Fibroblast of the conjunctiva (primary cell): Measurements from ENCODE around the gene VGLL1.

ENCODE experiments used
- DNase-seq: peaks from one replicate; pipeline ENCODE4 v3.0.0-alpha.2; 2010; ENCODE audit warnings: low read depth

The VGLL1 gene

DNA sequence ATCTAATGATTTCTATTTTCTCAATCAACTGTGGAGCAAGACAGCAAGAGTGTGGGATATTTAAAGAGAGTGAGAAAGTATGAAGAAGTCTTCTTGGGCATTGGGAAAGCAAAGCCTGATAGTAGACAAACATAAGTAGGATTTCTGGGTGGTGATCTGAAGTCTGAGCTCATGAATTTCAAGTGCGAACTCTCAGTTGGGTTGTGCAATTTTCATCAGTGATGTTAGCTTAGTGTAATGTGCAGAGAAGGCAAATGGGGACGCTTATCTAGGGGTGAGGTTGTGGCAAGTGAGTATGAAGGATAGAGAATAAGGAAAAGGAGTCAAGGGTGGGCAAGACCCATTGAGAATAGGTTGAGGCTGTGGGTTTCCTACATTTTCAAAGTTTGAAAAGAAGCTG lies 23.7 kb downstream of the VGLL1 start:
- no peak for DNase-seq

DNA sequence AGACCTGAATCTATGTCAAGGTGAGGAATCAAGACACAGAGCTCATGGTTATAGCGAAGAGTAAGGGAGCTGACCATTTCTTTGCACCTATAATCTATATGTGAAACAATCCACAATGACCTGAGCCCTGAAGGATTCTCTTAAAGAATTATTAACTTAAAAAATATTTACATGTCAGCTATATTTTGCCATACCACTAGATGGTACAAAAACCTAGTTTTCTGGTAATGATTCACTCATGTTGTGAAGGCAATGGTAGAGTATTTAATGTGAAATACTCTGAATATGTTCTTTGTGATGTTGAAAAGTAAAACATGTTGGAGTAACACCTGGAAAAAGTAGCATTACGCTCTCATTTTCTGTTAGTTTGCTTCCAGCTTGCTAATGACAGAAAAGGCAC lies 40.0 kb downstream of the VGLL1 start:
- no peak for DNase-seq

DNA sequence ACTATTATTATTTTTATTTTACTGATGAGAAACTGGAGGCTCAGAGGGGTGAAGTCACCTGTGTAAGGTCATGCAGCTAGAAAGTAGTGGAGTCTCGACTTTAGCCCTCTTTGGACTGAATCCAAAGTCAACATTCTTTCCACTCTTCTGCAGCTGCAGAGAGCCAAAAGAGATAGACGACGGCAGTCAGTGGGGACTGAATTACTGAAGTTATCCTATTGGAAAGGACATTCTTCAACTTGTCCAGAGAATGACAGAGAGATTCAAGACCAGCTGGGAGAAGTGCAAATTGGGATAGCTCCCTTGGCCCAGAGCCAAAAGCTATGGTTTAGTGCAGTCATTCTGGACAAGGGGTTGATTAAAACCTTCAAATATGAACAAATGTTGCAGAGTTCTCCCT lies 42.5 kb downstream of the VGLL1 start:
- no peak for DNase-seq

DNA sequence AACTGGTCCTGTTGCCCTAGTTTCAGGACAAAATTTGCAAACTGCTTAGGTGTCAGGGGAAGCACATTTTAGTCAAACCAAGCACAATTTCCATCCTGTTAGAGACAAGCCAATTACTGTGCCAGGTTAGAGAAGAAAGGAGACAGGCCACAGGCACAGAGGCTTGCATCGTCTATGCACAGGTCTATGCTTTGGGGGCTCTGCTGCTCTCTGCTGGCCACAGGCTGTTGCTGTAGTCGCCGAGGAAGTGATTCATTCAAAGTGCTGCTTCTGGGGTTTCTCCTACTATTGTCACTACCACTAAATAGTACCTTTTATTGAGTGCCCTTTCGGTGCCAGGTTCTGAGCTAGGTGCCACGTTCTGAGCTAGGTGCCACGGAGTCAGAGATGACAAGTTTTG lies 45.5 kb downstream of the VGLL1 start:
- DNase-seq = peak; percentile 26

DNA sequence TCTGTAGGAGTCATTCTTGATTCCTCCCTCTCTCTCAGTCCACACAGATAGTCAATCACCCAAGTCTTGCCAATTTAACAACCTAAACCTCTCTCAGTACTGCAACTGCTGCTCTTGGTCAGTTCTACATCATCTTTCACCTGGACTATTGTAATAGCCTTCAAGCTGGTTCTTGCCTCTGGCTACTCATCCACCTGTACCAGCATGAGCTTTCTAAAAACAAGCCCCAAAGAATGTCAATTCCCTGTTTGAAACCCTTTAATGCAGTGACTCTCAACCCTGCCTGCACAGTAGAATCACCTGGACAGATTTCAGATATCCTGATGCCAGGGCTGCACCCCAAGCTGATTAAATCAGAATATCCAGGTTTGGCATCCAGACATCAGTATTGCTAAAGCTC lies 48.3 kb downstream of the VGLL1 start:
- no peak for DNase-seq

DNA sequence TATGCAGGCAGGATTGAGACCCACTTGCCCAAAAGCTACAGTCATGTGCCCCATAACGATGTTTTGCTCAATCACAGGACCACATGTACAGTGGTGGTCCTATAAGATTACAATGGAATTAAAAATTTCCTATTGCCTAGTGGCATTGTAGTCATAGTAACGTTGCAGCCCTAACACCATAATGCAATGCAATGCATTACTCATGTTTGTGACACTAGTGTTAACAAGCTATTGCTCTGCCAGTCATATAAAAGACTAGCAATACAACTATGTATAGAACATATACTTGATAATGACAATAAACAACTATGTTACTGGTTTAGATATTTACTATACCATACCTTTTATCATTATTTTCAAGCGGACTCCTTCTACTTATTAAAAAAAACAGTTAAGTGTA lies 50.6 kb downstream of the VGLL1 start:
- DNase-seq = no peak

DNA sequence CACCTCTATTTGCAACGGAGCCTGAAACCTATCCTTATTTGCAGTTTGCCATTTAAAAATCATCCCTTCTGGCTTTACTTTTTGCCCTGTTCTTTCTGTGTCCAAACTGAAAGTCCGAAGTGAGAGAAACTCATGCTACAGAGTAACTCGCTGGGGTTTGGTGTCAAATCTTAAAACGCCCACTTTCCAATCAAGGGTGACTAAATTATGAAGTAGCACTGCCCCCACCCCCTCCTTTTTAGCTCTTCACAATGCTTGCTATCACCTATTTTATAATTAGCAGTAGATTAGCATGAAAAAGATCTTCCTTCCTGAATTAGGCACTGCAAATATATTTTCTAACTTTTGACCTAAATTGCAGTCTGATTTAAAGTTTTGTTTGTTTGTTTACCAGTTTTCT lies 52.5 kb downstream of the VGLL1 start:
- no peak for DNase-seq

DNA sequence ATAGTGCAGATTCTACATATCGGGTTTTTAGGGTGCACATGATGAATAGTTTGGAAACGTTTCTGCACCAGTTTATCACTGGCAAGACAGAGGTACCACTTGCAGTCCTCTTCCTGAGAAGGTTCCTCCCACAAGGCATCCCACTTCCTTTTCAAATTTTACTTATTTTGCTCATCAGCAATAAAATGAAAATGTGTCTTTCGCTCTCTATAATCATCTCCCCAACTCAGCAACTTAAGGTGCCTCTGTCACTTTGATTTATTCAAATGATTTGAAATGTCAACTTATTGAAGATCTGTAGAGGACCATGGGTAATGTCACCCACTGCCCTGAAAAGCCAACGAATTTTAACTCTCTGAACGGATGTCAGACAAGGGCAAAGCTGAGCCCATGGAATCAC lies 53.2 kb downstream of the VGLL1 start:
- no peak for DNase-seq

DNA sequence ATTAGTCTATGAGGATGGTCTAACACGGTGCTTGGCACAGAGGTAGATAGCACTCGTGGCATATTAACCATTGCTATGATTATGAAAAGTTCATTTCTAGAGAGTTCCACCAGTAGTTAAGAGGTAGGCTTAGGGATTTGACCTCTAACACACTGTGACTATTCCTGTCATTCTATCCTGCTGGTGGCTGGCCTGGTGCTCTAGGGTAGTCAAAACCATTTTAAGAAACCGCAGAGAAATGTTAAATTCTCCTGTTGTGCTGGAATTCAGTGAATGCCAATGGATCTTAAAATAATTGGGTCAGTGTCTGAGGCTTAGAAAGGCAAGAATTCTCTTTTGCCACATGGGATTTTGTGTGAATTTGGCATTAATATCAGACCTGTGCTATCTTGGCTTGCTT lies 53.9 kb downstream of the VGLL1 start:
- no peak for DNase-seq

DNA sequence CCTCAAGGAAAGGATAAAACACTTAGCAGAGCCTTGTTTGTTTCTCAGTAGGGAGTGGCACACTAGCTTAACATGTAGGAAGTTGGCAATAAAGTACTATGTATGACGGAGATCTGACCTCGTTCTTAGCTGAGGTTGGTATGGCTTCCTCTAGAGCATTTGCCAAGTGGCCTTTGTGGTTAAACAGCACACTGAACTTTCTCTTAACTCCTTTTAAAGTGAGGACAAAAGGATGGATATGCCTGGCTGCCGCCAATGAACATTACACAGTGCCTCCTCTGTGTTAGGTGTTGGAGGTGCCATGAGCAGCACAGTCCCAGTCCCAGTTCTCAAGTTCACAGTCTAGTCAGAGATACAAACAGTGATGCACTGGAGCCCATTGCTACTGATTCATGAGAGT lies 54.4 kb downstream of the VGLL1 start:
- DNase-seq = no peak

DNA sequence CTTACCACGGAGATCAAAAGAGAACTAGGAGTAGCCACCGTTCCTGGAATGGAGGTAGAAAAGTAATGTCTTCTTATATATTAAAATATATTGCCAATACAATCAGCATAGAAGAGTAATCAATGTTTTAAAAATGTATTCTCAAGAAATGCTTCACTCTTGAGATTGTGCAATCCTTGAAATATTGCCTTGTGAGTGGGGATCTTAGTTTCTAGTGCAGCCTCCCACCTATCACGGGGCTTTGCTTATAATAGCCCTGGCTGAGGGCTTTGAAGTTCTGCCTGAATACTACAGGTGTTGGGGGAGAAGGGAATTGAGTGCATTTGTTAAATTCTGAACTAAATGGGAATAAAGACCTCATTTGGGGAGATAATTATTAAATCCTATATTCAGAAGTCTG lies 55.5 kb downstream of the VGLL1 start:
- no peak for DNase-seq

DNA sequence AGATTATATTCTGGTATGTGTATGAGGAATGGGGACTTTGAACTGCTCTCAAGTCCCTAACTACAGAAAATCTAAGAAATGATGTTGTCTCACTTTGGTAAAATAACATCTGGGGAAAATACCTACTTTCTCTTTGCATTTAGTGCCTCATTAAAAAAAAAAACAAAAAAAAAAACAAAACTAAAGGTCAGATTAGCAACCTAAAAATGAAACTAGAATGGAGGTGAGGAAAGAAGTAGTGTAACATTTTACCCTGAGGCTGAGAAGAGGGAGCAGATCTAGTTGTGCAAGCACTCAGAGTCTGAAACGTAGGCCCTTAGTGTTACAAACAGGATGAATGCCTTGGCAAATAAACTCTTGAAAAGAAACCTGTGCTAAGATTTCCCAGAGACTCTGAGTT lies 56.0 kb downstream of the VGLL1 start:
- no peak for DNase-seq

DNA sequence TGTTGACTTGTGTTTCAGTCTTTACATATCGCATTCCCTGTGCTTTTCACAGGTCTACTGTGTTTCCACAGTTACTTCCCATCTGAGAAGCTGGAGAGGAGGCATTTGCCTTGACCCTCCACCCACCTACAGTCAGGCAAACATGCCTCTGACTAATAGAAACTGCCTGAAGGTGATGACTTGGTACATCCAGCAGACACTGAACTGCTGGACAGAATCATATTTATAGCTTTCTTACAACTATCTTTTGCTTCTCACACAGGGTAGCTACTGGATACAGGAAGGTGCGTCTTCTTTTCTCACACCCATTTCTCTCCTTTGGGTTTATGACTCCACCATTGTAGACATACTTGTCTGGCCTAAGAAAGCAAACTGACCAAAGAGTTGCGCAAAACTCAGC lies 58.0 kb downstream of the VGLL1 start:
- DNase-seq = no peak

DNA sequence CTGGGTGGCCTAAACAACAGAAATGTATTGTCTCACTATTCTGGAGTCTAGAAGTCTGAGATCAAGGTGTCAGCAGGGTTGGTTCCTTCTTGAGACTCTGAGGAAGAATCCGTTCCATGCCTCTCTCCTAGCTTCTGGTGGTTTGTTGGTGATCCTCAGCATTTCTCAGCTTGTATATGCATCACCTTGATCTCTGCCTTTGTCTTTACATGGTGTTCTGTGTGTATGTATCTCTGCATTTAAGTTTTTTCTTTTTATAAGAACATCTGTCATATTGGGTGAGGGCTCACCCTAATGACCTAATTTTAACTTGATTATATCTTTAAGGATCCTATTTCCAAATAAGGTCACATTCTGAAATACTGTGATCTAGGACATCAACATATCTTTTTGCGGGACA lies 65.3 kb downstream of the VGLL1 start:
- no peak for DNase-seq

DNA sequence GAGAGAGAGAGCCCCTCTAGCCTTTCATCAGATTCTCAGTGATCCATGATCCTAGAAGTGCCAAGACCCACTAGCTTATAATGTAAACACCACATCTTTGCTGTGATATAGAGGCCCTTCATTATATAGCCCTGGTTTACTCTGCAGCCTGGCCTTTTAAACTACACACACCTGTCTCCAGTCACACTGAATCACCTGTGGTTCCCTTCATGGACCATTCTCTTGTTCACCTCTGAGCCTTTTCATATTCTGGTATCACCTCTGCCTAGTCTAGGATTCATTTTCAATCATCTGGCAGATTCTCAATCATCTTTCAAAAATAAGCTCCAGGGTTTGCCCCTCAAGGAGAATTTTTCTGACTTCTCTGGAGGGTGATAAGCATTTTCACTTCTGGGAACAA lies 65.9 kb downstream of the VGLL1 start:
- DNase-seq = no peak

DNA sequence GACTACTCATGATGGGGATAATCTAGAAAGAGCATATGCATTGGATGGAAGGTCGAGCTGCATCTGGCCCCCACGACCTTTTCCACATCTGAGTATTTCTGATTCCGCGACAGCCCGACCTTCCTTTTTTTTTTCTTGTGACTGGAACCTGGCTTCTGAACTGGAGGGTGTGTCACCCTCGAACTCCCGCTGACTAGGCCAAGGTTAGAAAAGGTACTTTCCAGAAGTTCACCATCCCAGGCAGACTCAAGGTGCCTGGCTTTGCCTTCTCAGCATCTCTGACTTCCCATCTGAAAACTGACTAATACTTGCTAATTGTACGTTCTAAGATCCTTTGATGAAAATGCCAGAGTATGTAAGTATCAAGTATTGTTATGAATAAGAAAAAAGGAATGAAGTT lies 66.6 kb downstream of the VGLL1 start:
- DNase-seq = no peak

DNA sequence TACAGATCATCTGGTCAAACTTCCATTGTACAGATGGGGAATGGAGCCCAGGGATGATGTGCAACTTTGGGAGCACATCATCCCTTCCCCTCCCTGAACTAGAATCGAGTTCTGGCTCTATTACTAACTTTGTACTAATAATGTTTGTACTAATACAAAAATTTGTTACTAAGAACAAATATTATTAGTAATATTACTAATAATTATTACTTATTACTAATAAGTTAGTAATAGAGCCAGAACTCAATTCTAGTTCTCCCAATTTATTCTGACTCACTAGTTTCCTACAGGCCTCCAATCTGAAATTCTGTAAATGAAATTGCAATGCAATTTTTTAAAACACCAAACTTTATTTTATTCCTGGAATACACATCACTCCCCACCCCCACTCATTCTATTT lies 68.0 kb downstream of the VGLL1 start:
- no peak for DNase-seq
